ENCODE data around the gene ADCY4. TPM values are rescaled to one million over a fixed set of nuclear protein-coding genes. Genes with fewer than 3 reads are reported as not detected.

The ADCY4 gene
- total and polyA plus RNA-seq, 2 experiments from 2014 or later = 0.22 to 0.38 TPM

GRCh38 chr14:24365600-24366412 is 30.9 kb upstream of the ADCY4 start:
- Histone ChIP-seq H3K27ac (peak overlapping the region; percentile 99), H3F3A (ENCODE audit: insufficient read depth) (peaks cover 17% of the 10 kb centered on the region), H3K79me2 (ENCODE audit: insufficient read depth) (peaks cover 21% of the 10 kb centered on the region), H3K27me3 (replicated peaks; ENCODE audit: insufficient read depth) (no peaks in the 10 kb centered on the region), H3K4me2 (ENCODE audit: unreplicated experiment) (peak overlapping the region; percentile 95), H3K9me3 (ENCODE audit: low read depth) (no peaks in the 10 kb centered on the region), H3K36me3 (ENCODE audit: low read depth) (no peaks in the 10 kb centered on the region), H3K9ac (peak overlapping the region; percentile 100), H4K20me1 (ENCODE audit: insufficient read depth) (no peaks in the 10 kb centered on the region), H3K4me1 (ENCODE audit: insufficient read depth) (peaks cover 40% of the 10 kb centered on the region), H2AFZ (peak overlapping the region; percentile 65), H3K9me2 (ENCODE audit: insufficient read depth) (no peaks in the 10 kb centered on the region), H3K4me3 (peak overlapping the region; percentile 98)
- in situ Hi-C loops (cut with MboI) = no loop called here
- WGBS, 2 experiments (ENCODE audit: low coverage in 1 of 2, low lambda C conversion rate in 2 of 2, missing lambda C conversion rate in 2 of 2) = 0 to 1% methylated on average over 23 to 28 of the region's 28 CpGs
- TF ChIP-seq EZH2phosphoT487 (IDR thresholded peaks at IDR 0.05; ENCODE audit: insufficient read depth, low read depth) = no peak
- no peak for TF ChIP-seq EZH2 (IDR thresholded peaks at IDR 0.05; ENCODE audit: insufficient read depth, poor library complexity, severe bottlenecking)
- DNase-seq = peak; percentile 95

GRCh38 chr14:24364841-24365240 is 30.0 kb upstream of the ADCY4 start:
- Histone ChIP-seq H2AFZ (peak overlapping the region; percentile 65), H3K9me3 (ENCODE audit: low read depth) (no peaks in the 10 kb centered on the region), H3K27ac (peak overlapping the region; percentile 99), H3K4me1 (ENCODE audit: insufficient read depth) (peaks cover 33% of the 10 kb centered on the region), H3K79me2 (ENCODE audit: insufficient read depth) (peaks cover 15% of the 10 kb centered on the region; the same call in 1 of the 2 replicates), H3K9me2 (ENCODE audit: insufficient read depth) (no peaks in the 10 kb centered on the region), H3K27me3 (replicated peaks; ENCODE audit: insufficient read depth) (no peaks in the 10 kb centered on the region), H3K9ac (peak overlapping the region; percentile 100), H3K36me3 (ENCODE audit: low read depth) (no peaks in the 10 kb centered on the region), H3F3A (ENCODE audit: insufficient read depth) (peaks cover 17% of the 10 kb centered on the region), H4K20me1 (ENCODE audit: insufficient read depth) (no peaks in the 10 kb centered on the region), H3K4me2 (ENCODE audit: unreplicated experiment) (peak overlapping the region; percentile 95), H3K4me3 (peak overlapping the region; percentile 98)
- DNase-seq = peak; percentile 44
- TF ChIP-seq EZH2 (IDR thresholded peaks at IDR 0.05; ENCODE audit: insufficient read depth, poor library complexity, severe bottlenecking) (no peak), EZH2phosphoT487 (IDR thresholded peaks at IDR 0.05; ENCODE audit: insufficient read depth, low read depth) (no peak)
- in situ Hi-C loops (cut with MboI) = no loop called here
- WGBS, 2 experiments (ENCODE audit: low coverage in 1 of 2, low lambda C conversion rate in 2 of 2, missing lambda C conversion rate in 2 of 2) = 3 to 5% methylated on average over 1 of the region's 1 CpG

- in situ Hi-C loops (cut with MboI) = no loop called here
- Histone ChIP-seq H3K79me2 (ENCODE audit: insufficient read depth) (peaks cover 4% of the 10 kb centered on the region; the same call in 1 of the 2 replicates), H3F3A (ENCODE audit: insufficient read depth) (peaks cover 17% of the 10 kb centered on the region), H3K27ac (no peak overlapping the region), H3K9me3 (ENCODE audit: low read depth) (no peaks in the 10 kb centered on the region), H3K27me3 (replicated peaks; ENCODE audit: insufficient read depth) (no peaks in the 10 kb centered on the region), H3K9ac (no peak overlapping the region), H2AFZ (no peak overlapping the region), H3K4me3 (no peak overlapping the region), H3K36me3 (ENCODE audit: low read depth) (no peaks in the 10 kb centered on the region), H3K4me2 (ENCODE audit: unreplicated experiment) (no peak overlapping the region), H3K9me2 (ENCODE audit: insufficient read depth) (no peaks in the 10 kb centered on the region), H3K4me1 (ENCODE audit: insufficient read depth) (peaks cover 33% of the 10 kb centered on the region), H4K20me1 (ENCODE audit: insufficient read depth) (no peaks in the 10 kb centered on the region)
- 92 to 96% methylated on average over 5 of the region's 5 CpGs for WGBS, 2 experiments (ENCODE audit: low coverage in 1 of 2, low lambda C conversion rate in 2 of 2, missing lambda C conversion rate in 2 of 2)
- TF ChIP-seq EZH2 (IDR thresholded peaks at IDR 0.05; ENCODE audit: insufficient read depth, poor library complexity, severe bottlenecking) (no peak), EZH2phosphoT487 (IDR thresholded peaks at IDR 0.05; ENCODE audit: insufficient read depth, low read depth) (no peak)
- DNase-seq = no peak
Measured at GRCh38 chr14:24363401-24363800, 28.5 kb upstream of the ADCY4 start.

GRCh38 chr14:24362241-24362960 is 27.5 kb upstream of the ADCY4 start:
- H3K9me3 ChIP-seq (ENCODE audit: low read depth) = no peaks in the 10 kb centered on the region
- peaks cover 17% of the 10 kb centered on the region for H3F3A ChIP-seq (ENCODE audit: insufficient read depth)
- H3K36me3 ChIP-seq (ENCODE audit: low read depth) = no peaks in the 10 kb centered on the region
- 50 to 76% methylated on average over 2 of the region's 2 CpGs for WGBS, 2 experiments (ENCODE audit: low coverage in 1 of 2, low lambda C conversion rate in 2 of 2, missing lambda C conversion rate in 2 of 2)
- in situ Hi-C loops (cut with MboI) = no loop called here
- H3K4me3 ChIP-seq = no peak overlapping the region
- H3K4me1 ChIP-seq (ENCODE audit: insufficient read depth) = peaks cover 33% of the 10 kb centered on the region
- H3K27ac ChIP-seq = peak overlapping the region; percentile 83
- peak overlapping the region; percentile 50 for H3K9ac ChIP-seq
- H3K4me2 ChIP-seq (ENCODE audit: unreplicated experiment) = peak overlapping the region; percentile 34
- peak; percentile 75 for DNase-seq
- H3K9me2 ChIP-seq (ENCODE audit: insufficient read depth) = no peaks in the 10 kb centered on the region
- TF ChIP-seq EZH2 (IDR thresholded peaks at IDR 0.05; ENCODE audit: insufficient read depth, poor library complexity, severe bottlenecking) = no peak
- TF ChIP-seq EZH2phosphoT487 (IDR thresholded peaks at IDR 0.05; ENCODE audit: insufficient read depth, low read depth) = 0 out of 2 replicates have a peak, but pooled peaks have one; percentile 34
- no peaks in the 10 kb centered on the region for H4K20me1 ChIP-seq (ENCODE audit: insufficient read depth)
- H3K79me2 ChIP-seq (ENCODE audit: insufficient read depth) = no peaks in the 10 kb centered on the region
- peak overlapping the region; percentile 54 for H2AFZ ChIP-seq
- no peaks in the 10 kb centered on the region for H3K27me3 ChIP-seq (replicated peaks; ENCODE audit: insufficient read depth)

Data from GM23248 (cell line).